OCI-LY1 (cell line): ENCODE results near the gene MS4A2.

ENCODE experiments used
- H2AFZ ChIP-seq: fragments of 200-600 bp; sonication (generic), shearing (Covaris generic); 2 replicates; pipeline ENCODE4 v1.6.0; 2014; ENCODE audit warnings: antibody characterized with exemption, mild to moderate bottlenecking, low read length
- H3F3A ChIP-seq: fragments of 200-600 bp; sonication (generic), shearing (Covaris generic); 2 replicates; pipeline ENCODE4 v1.6.0; 2014; ENCODE audit warnings: mild to moderate bottlenecking, antibody characterized with exemption, low read length, moderate library complexity; ENCODE audit not compliant: insufficient read depth
- H3K27ac ChIP-seq: fragments of 200-600 bp; sonication (generic); 2 replicates; pipeline ENCODE4 v1.5.1; 2014; ENCODE audit warnings: low read length, mixed run types, mild to moderate bottlenecking, low read depth; ENCODE audit not compliant: poor library complexity, severe bottlenecking
- H3K27me3 ChIP-seq: fragments of 200-600 bp; sonication (generic); 2 replicates; pipeline ENCODE4 v1.6.0; 2014; ENCODE audit warnings: antibody characterized with exemption, mild to moderate bottlenecking, low read length, moderate library complexity; ENCODE audit not compliant: insufficient read depth
- H3K36me3 ChIP-seq: fragments of 200-600 bp; sonication (generic); 2 replicates; pipeline ENCODE4 v1.6.1; 2014; ENCODE audit warnings: mild to moderate bottlenecking, antibody characterized with exemption, low read length, moderate library complexity, mixed read lengths; ENCODE audit not compliant: insufficient read depth
- H3K4me1 ChIP-seq: fragments of 200-600 bp; sonication (generic); 2 replicates; pipeline ENCODE4 v1.5.1; 2014; ENCODE audit warnings: mild to moderate bottlenecking, low read length, moderate library complexity; ENCODE audit not compliant: insufficient read depth, severe bottlenecking
- H3K4me2 ChIP-seq: fragments of 200-600 bp; sonication (generic), shearing (Covaris generic); 2 replicates; pipeline ENCODE4 v1.6.1; 2014; ENCODE audit warnings: low read length
- H3K4me3 ChIP-seq: fragments of 200-600 bp; sonication (generic); 2 replicates; pipeline ENCODE4 v1.5.1; 2014; ENCODE audit warnings: low read length, low read depth, mild to moderate bottlenecking, mixed read lengths; ENCODE audit not compliant: poor library complexity, severe bottlenecking
- H3K79me2 ChIP-seq: fragments of 200-600 bp; shearing (Covaris generic); 2 replicates; pipeline ENCODE4 v1.6.1; 2016; ENCODE audit warnings: mixed run types, low read length, mixed read lengths; ENCODE audit not compliant: insufficient read depth
- H3K9ac ChIP-seq: fragments of 200-600 bp; sonication (generic), shearing (Covaris generic); 2 replicates; pipeline ENCODE4 v1.6.1; 2014; ENCODE audit warnings: mild to moderate bottlenecking, low read length, mixed read lengths
- H3K9me2 ChIP-seq: fragments of 200-600 bp; sonication (generic), shearing (Covaris generic); 2 replicates; pipeline ENCODE4 v1.6.1; 2014; ENCODE audit warnings: low read depth, mild to moderate bottlenecking, low read length, mixed read lengths
- H3K9me3 ChIP-seq: fragments of 200-600 bp; shearing (Covaris generic); 2 replicates; pipeline ENCODE4 v1.6.1; 2014; ENCODE audit warnings: low read length, mixed read lengths
- H4K20me1 ChIP-seq: fragments of 200-600 bp; sonication (generic), shearing (Covaris generic); 2 replicates; pipeline ENCODE4 v1.6.0; 2016; ENCODE audit warnings: mild to moderate bottlenecking, low read length; ENCODE audit not compliant: insufficient read depth
- EZH2 ChIP-seq: fragments of 200-600 bp; sonication (generic), shearing (Covaris generic); IDR thresholded peaks from 2 replicates; pipeline ENCODE4 v1.8.0; 2017; ENCODE audit warnings: borderline replicate concordance, mixed run types, mild to moderate bottlenecking, antibody characterized with exemption, low read length, moderate library complexity, mixed read lengths
- TF ChIP-seq, protein P1 (sequence below): fragments of 200-600 bp; sonication (generic), shearing (Covaris generic); IDR thresholded peaks from 2 replicates; pipeline ENCODE4 v1.5.1; 2017; ENCODE audit warnings: mild to moderate bottlenecking, antibody characterized with exemption, low read length, moderate library complexity, mixed read lengths

The MS4A2 gene

DNA sequence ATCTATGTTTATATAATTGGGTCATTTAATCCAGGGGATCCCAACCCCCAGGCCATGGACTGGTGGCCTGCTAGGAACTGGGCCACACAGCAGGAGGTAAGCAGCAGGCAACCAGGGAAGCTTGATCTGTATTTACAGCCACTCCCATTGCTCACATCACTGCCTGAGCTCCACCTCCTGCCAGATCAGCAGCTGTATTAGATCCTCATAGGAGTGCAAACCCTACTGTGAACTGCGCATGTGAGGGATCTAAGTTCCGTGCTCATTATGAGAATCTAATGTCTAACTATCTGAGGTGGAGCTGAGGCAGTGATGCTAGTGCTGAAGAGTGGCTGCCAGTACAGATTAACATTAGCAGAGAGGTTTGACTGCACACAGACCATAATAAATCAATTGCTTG lies 32.8 kb downstream of the MS4A2 start:
- Histone ChIP-seq H3K9me2 (no peaks in the 10 kb centered on the region), H3K27ac (no peak overlapping the region), H3K4me3 (no peak overlapping the region), H3K4me2 (no peak overlapping the region), H3K79me2 (no peaks in the 10 kb centered on the region), H3K36me3 (no peaks in the 10 kb centered on the region), H3K4me1 (no peaks in the 10 kb centered on the region), H4K20me1 (no peaks in the 10 kb centered on the region), H3K9ac (no peak overlapping the region), H3F3A (no peaks in the 10 kb centered on the region), H2AFZ (no peak overlapping the region), H3K9me3 (no peaks in the 10 kb centered on the region), H3K27me3 (no peaks in the 10 kb centered on the region)
- no peak for TF ChIP-seq EZH2
- TF ChIP-seq, protein P1, sequence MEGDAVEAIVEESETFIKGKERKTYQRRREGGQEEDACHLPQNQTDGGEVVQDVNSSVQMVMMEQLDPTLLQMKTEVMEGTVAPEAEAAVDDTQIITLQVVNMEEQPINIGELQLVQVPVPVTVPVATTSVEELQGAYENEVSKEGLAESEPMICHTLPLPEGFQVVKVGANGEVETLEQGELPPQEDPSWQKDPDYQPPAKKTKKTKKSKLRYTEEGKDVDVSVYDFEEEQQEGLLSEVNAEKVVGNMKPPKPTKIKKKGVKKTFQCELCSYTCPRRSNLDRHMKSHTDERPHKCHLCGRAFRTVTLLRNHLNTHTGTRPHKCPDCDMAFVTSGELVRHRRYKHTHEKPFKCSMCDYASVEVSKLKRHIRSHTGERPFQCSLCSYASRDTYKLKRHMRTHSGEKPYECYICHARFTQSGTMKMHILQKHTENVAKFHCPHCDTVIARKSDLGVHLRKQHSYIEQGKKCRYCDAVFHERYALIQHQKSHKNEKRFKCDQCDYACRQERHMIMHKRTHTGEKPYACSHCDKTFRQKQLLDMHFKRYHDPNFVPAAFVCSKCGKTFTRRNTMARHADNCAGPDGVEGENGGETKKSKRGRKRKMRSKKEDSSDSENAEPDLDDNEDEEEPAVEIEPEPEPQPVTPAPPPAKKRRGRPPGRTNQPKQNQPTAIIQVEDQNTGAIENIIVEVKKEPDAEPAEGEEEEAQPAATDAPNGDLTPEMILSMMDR = no peak

DNA sequence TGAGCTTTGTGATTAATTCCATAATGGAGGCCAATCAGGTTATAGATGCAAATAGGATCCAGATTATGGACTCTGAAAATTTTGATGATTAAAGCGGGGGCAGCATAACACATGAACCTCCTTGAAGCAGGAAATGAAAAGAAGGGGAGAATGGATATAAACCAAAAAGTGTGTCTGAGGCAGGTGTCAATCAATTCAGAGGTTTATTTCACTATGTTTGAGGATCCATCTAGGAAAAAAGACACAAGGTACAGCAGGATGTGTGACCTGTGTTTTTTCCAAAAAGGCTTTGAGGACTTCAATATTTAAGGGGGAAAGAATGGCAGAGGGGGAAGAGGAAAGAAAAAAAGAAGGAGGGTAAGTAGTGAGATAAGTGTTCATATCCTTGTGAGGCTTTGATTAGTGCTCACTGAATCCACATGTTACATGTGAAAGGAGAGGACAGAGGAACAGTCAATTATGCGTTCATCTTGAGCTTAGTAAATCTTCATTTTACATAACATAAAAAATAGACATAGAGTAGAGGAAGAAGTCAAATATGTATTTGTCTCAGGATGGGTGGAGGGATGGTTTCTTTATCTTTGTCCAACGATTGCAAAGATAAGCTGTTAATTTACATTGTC lies 34.1 kb downstream of the MS4A2 start:
- Histone ChIP-seq H3K4me2 (no peak overlapping the region), H3K9me3 (no peaks in the 10 kb centered on the region), H3K36me3 (no peaks in the 10 kb centered on the region), H3K4me1 (no peaks in the 10 kb centered on the region), H4K20me1 (no peaks in the 10 kb centered on the region), H3K9me2 (no peaks in the 10 kb centered on the region), H2AFZ (no peak overlapping the region), H3F3A (no peaks in the 10 kb centered on the region), H3K27me3 (no peaks in the 10 kb centered on the region), H3K9ac (no peak overlapping the region), H3K4me3 (no peak overlapping the region), H3K27ac (no peak overlapping the region), H3K79me2 (no peaks in the 10 kb centered on the region)
- TF ChIP-seq EZH2 = no peak
- TF ChIP-seq, protein P1 = no peak

DNA sequence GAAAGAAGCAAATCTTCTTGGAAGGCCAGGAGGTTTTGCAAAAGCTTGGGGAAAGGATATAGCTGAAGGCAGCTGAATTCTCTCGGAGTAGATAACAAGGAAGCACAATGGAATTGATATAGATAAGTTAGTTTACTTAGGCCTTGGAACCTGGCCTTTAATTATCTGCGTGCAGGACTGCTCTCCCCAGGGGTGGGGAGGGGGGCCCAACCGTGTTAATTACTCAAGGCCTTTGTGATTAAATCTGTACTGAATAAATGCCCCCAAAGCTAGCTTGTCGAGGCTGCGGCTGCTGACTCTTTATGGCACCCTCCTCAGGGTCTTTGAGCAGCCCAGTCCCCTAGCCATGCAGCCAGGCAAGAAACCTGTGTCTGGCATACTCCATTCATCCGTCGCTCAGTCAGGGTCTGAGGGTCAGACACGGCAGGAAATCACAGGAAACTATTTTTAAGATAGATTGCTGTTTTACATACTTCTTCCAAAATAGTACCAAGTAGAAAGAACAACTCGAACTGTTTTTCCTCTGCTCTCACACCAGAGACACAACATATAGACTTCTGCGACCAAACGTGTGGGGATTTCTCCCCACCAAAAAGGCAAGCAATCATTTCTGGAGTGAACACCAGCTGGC lies 36.5 kb downstream of the MS4A2 start:
- H3K79me2 ChIP-seq = no peaks in the 10 kb centered on the region
- H4K20me1 ChIP-seq = no peaks in the 10 kb centered on the region
- H3K27me3 ChIP-seq = no peaks in the 10 kb centered on the region
- H3K9me3 ChIP-seq = no peaks in the 10 kb centered on the region
- no peak overlapping the region for H3K27ac ChIP-seq
- no peaks in the 10 kb centered on the region for H3K36me3 ChIP-seq
- H2AFZ ChIP-seq = no peak overlapping the region
- H3K4me1 ChIP-seq = no peaks in the 10 kb centered on the region
- H3F3A ChIP-seq = no peaks in the 10 kb centered on the region
- TF ChIP-seq, protein P1 = no peak
- TF ChIP-seq EZH2 = no peak
- H3K9ac ChIP-seq = no peak overlapping the region
- no peak overlapping the region for H3K4me2 ChIP-seq
- no peak overlapping the region for H3K4me3 ChIP-seq
- H3K9me2 ChIP-seq = no peaks in the 10 kb centered on the region
